HepG2 (cell line): ENCODE data around the gene PAXIP1. TPM values are rescaled to one million over a fixed set of nuclear protein-coding genes. Genes with fewer than 3 reads are reported as not detected.

ENCODE experiments used
- ATAC-seq: fragments of 200-7000 bp; cut with Tn5 transposase; 3 replicates; pipeline ENCODE4 v1.9.1; 2020; ENCODE audit warnings: mild to moderate bottlenecking, moderate library complexity
- BruUV-seq: library from RNA; stranded (reverse); fragments of 400-500 nt; replicated peaks from 2 replicates; lab custom pipeline; 2021; lab: Mats Ljungman, UMichigan
- CTCF ChIA-PET: fragments of 300-600 bp; formaldehyde crosslinking; extraction: SDS; loops from one replicate; lab custom pipeline; 2021; ENCODE audit warnings: low total read pairs, inconsistent platforms, low intra/inter-chr PET ratio; lab: Yijun Ruan, JAX
- POLR2A ChIA-PET: fragments of 350-600 bp; sonication (Branson Sonifier 250); formaldehyde crosslinking; loops from one replicate; lab custom pipeline; 2020; ENCODE audit warnings: antibody characterized with exemption, inconsistent platforms; lab: Yijun Ruan, JAX
- DNase-seq: peaks from one replicate; pipeline ENCODE4 v3.0.0-alpha.2; 2015; ENCODE audit warnings: low spot score
- FAIRE-seq: peaks from 3 replicates; lab custom pipeline; 2011; peaks lifted over from hg19 to GRCh38; lab: Jason Lieb, UNC
- H2AFZ ChIP-seq: one replicate; pipeline ENCODE4 v1.6.1; 2011; ENCODE audit warnings: low read length, inconsistent platforms
- H3K27ac ChIP-seq: fragments of 300-600 bp; 3 replicates; pipeline ENCODE4 v1.8.0; 2011; ENCODE audit warnings: mixed run types, mild to moderate bottlenecking, mixed read lengths, low read length, inconsistent platforms; ENCODE audit not compliant: insufficient read depth; ENCODE audit errors: extremely low read length
- H3K27me3 ChIP-seq, 2 experiments: fragments of 200-600 bp in 1 of 2; 2 replicates in 1 of 2; 3 replicates in 1 of 2; pipeline versions ENCODE4 v1.6.0 to v1.8.0; 2011; ENCODE audit warnings: low read length in 2 of 2, mild to moderate bottlenecking in 2 of 2, moderate library complexity in 2 of 2, inconsistent platforms in 1 of 2; ENCODE audit not compliant: insufficient read depth in 2 of 2, control insufficient read depth in 1 of 2
- H3K36me3 ChIP-seq, 2 experiments: fragments of 200-600 bp in 1 of 2; replicated peaks in 1 of 2; 2 replicates in 1 of 2; 3 replicates in 1 of 2; pipeline versions ENCODE4 v1.5.1 to v1.8.0; 2011; ENCODE audit warnings: low read length in 2 of 2, inconsistent platforms in 1 of 2; ENCODE audit not compliant: insufficient read depth in 2 of 2, control insufficient read depth in 1 of 2
- H3K4me1 ChIP-seq: 2 replicates; pipeline ENCODE4 v1.5.1; 2012; ENCODE audit warnings: low read length, inconsistent platforms; ENCODE audit not compliant: insufficient read depth
- H3K4me2 ChIP-seq: 2 replicates; pipeline ENCODE4 v1.6.0; 2011; ENCODE audit warnings: low read depth, low read length, inconsistent platforms
- H3K4me3 ChIP-seq, 3 experiments: fragments of 200-600 bp in 1 of 3; sonication (generic), shearing (Covaris generic) in 1 of 3; replicated peaks in 1 of 3; 2 replicates each; pipeline ENCODE4 v1.5.1; 2011 to 2016; ENCODE audit warnings: low read length in 3 of 3, inconsistent platforms in 2 of 3, low read depth in 2 of 3, mild to moderate bottlenecking in 2 of 3, control low read depth in 1 of 3, mixed read lengths in 1 of 3; ENCODE audit not compliant: insufficient read depth in 1 of 3
- H3K79me2 ChIP-seq: one replicate; pipeline ENCODE4 v1.6.1; 2011; ENCODE audit warnings: low read length, inconsistent platforms; ENCODE audit not compliant: insufficient read depth
- H3K9ac ChIP-seq: 2 replicates; pipeline ENCODE4 v1.6.0; 2011; ENCODE audit warnings: mild to moderate bottlenecking, low read depth, low read length, inconsistent platforms; ENCODE audit not compliant: insufficient read depth
- H3K9me3 ChIP-seq: 2 replicates; pipeline ENCODE4 v1.5.1; 2012; ENCODE audit warnings: mild to moderate bottlenecking, low read length
- H4K20me1 ChIP-seq: 2 replicates; pipeline ENCODE4 v1.6.0; 2011; ENCODE audit warnings: inconsistent platforms, mild to moderate bottlenecking, low read length, moderate library complexity; ENCODE audit not compliant: insufficient read depth
- CREB1 ChIP-seq, 2 experiments: fragments of 450-650 bp in 1 of 2; IDR thresholded peaks; 2 replicates each; pipeline ENCODE4 v1.6.1; 2016 to 2017; ENCODE audit warnings: control low read depth in 1 of 2, mild to moderate bottlenecking in 1 of 2, missing compliant biosample characterization in 1 of 2, missing genetic modification characterization in 1 of 2
- GRHL1 ChIP-seq: sonication (generic); formaldehyde crosslinking; conservative IDR thresholded peaks from 2 replicates; pipeline ENCODE4 v1.8.0; 2022; ENCODE audit warnings: missing genetic modification reagents
- GZF1 ChIP-seq: sonication (generic); formaldehyde crosslinking; IDR thresholded peaks from 2 replicates; pipeline ENCODE4 v1.5.1; 2020; ENCODE audit warnings: mild to moderate bottlenecking, missing genetic modification reagents
- HDAC6 ChIP-seq: fragments of 200-600 bp; sonication (generic); IDR thresholded peaks from 2 replicates; pipeline ENCODE4 v1.7.0; 2017; ENCODE audit warnings: mild to moderate bottlenecking, antibody characterized with exemption, low read length, low read depth
- HOXA3 ChIP-seq: sonication (generic); formaldehyde crosslinking; IDR thresholded peaks from 2 replicates; pipeline ENCODE4 v1.5.0; 2020; ENCODE audit warnings: missing genetic modification reagents
- KAT2B ChIP-seq: fragments of 150-350 bp; IDR thresholded peaks from 2 replicates; pipeline ENCODE4 v1.6.1; 2014; ENCODE audit warnings: low read depth, low read length, borderline replicate concordance
- NFIC ChIP-seq: IDR thresholded peaks from 2 replicates; pipeline ENCODE4 v1.6.1; 2012; ENCODE audit warnings: mild to moderate bottlenecking, low read length, inconsistent platforms
- SOX5 ChIP-seq: IDR thresholded peaks from 2 replicates; pipeline ENCODE4 v1.6.1; 2016; ENCODE audit warnings: borderline replicate concordance
- TMF1 ChIP-seq: sonication (generic); formaldehyde crosslinking; IDR thresholded peaks from 2 replicates; pipeline ENCODE4 v1.8.1; 2022; ENCODE audit warnings: low read depth, missing genetic modification reagents
- ZGPAT ChIP-seq: IDR thresholded peaks from 2 replicates; pipeline ENCODE4 v1.6.1; 2016; ENCODE audit warnings: mild to moderate bottlenecking
- ZNF281 ChIP-seq: sonication (generic); formaldehyde crosslinking; IDR thresholded peaks from 2 replicates; pipeline ENCODE4 v1.4.0; 2020; ENCODE audit warnings: missing genetic modification reagents, borderline replicate concordance
- ZNF660 ChIP-seq: sonication (generic); formaldehyde crosslinking; IDR thresholded peaks from 2 replicates; pipeline ENCODE4 v1.5.1; 2020; ENCODE audit warnings: mild to moderate bottlenecking, low read depth, missing genetic modification reagents, borderline replicate concordance
- ZNF709 ChIP-seq: sonication (generic); formaldehyde crosslinking; IDR thresholded peaks from 2 replicates; pipeline ENCODE4 v1.5.0; 2020; ENCODE audit warnings: mild to moderate bottlenecking, missing genetic modification reagents
- ZNF776 ChIP-seq: sonication (generic); formaldehyde crosslinking; IDR thresholded peaks from 2 replicates; pipeline ENCODE4 v1.4.0; 2020; ENCODE audit warnings: mild to moderate bottlenecking, missing genetic modification reagents
- WGBS: methylation state at CpG from one replicate; pipeline ENCODE4 v1.1.6; 2017; ENCODE audit warnings: low lambda C conversion rate; 5-methylcytosine and 5-hydroxymethylcytosine counted together
- in situ Hi-C: cut with HindIII; loops from 2 replicates; pipeline ENCODE4 v1.10.0; 2017; ENCODE audit warnings: low pct_unique_long_range_greater_than_20kb; ENCODE audit not compliant: extremely low pct_ligation_motif_present
- intact Hi-C: fragments of 100-400 bp; cut with micrococcal nuclease; formaldehyde crosslinking; loops from one replicate; pipeline ENCODE4 v1.10.0; 2022; ENCODE audit not compliant: unreplicated experiment
- polyA plus RNA-seq, 8 experiments: library from polyadenylated mRNA; depleted of rRNA in 3 of 8; stranded (reverse) in 7 of 8; unstranded in 1 of 8; fragments of >200 nt; fragmentation: Illumina TruSeq in 4 of 8; extraction: Trizol in 4 of 8; gene quantifications; 2 replicates each; pipeline versions ENCODE4 v1.2.1 to v1.2.3, GENCODE V29; 2011 to 2016; ENCODE audit warnings: low read depth in 4 of 8, missing spikeins in 1 of 8, mixed read lengths in 1 of 8; ENCODE audit not compliant: insufficient read depth in 1 of 8
- total RNA-seq, 5 experiments: library from RNA; depleted of rRNA; stranded (reverse); fragments of >200 nt; fragmentation: Illumina TruSeq; extraction: Trizol; gene quantifications; 2 replicates each; pipeline ENCODE4 v1.2.3, GENCODE V29; 2016; ENCODE audit warnings: low read depth in 1 of 5

PAXIP1 gene
- total and polyA plus RNA-seq, 2 of the 13 experiments (the other 11 are each of a cell fraction or from before 2014, with no cell fraction given) = 11.6 to 16.2 TPM

- Histone ChIP-seq H3K27ac (no peak overlapping the region), H4K20me1 (no peaks in the 10 kb centered on the region), H3K9me3 (peaks cover 5% of the 10 kb centered on the region; the same call in 1 of the 2 replicates), H3K79me2 (no peaks in the 10 kb centered on the region), H3K36me3 (no peaks in the 10 kb centered on the region), H3K4me1 (peaks cover 8% of the 10 kb centered on the region), H3K9ac (no peak overlapping the region), H3K4me3 (no peak overlapping the region), H3K4me2 (no peak overlapping the region)
- DNase-seq = no peak
- 41% methylated on average over 14 of the region's 14 CpGs for WGBS
- CTCF ChIA-PET = no interaction called here
- in situ Hi-C loops = no loop called here
- FAIRE-seq = no peak
- ATAC-seq = no peak
- POLR2A ChIA-PET = no interaction called here
- intact Hi-C loops = no loop called here
- BruUV-seq = no TSS peak
- TF ChIP-seq ZNF776 = no peak
- no peak for TF ChIP-seq KAT2B
- no peak for TF ChIP-seq ZGPAT (CRISPR knock-in tag)
- no peak for TF ChIP-seq HOXA3 (CRISPR knock-in tag)
- TF ChIP-seq ZNF660 (CRISPR knock-in tag) = no peak
- no peak for TF ChIP-seq SOX5 (CRISPR knock-in tag)
- TF ChIP-seq, all 625 proteins: peak for 0
- H2AFZ ChIP-seq = no peak overlapping the region
- peaks cover 2 to 27% of the 10 kb centered on the region in 2 experiments; a peak in 4 of 5 replicates for H3K27me3 ChIP-seq
Measured at GRCh38 chr7:154916381-154916780, 86.5 kb downstream of the PAXIP1 start.

- H3K27me3 ChIP-seq = peaks cover 2 to 27% of the 10 kb centered on the region in 2 experiments; a peak in 4 of 5 replicates
- TF ChIP-seq GRHL1 (CRISPR knock-in tag) = no peak
- no peak for TF ChIP-seq HDAC6
- no peak for TF ChIP-seq ZNF281 (CRISPR knock-in tag)
- TF ChIP-seq ZNF709 (CRISPR knock-in tag) = no peak
- TF ChIP-seq NFIC = no peak
- no peak for TF ChIP-seq CREB1 (IDR thresholded peaks at IDR 0.05)
- TF ChIP-seq CREB1 (CRISPR knock-in tag; IDR thresholded peaks at IDR 0.05) = no peak
- no peak for TF ChIP-seq TMF1 (CRISPR knock-in tag)
- TF ChIP-seq GZF1 (CRISPR knock-in tag) = no peak
Measured at GRCh38 chr7:154915600-154915999, 87.3 kb downstream of the PAXIP1 start.

More at GRCh38 chr7:154915600-154915999, 87.3 kb downstream of the PAXIP1 start:
- H3K4me3 ChIP-seq = no peak overlapping the region
- in situ Hi-C loops (no loop called here), intact Hi-C loops (no loop called here)
- H3K27ac ChIP-seq = no peak overlapping the region
- H4K20me1 ChIP-seq = no peaks in the 10 kb centered on the region
- ATAC-seq (no peak), FAIRE-seq (no peak), DNase-seq (no peak)
- no peaks in the 10 kb centered on the region for H3K79me2 ChIP-seq
- no peak overlapping the region for H2AFZ ChIP-seq
- peaks cover 8% of the 10 kb centered on the region for H3K4me1 ChIP-seq
- no TSS peak for BruUV-seq
- ChIA-PET POLR2A (no interaction called here), CTCF (no interaction called here)
- no peaks in the 10 kb centered on the region for H3K36me3 ChIP-seq
- WGBS = no CpG with 5 or more reads among the region's 4 CpGs
- peaks cover 12% of the 10 kb centered on the region for H3K9me3 ChIP-seq
- no peak overlapping the region for H3K9ac ChIP-seq
- no peak overlapping the region for H3K4me2 ChIP-seq
